ENCODE data around the gene FLOT1. TPM values are rescaled to one million over a fixed set of nuclear protein-coding genes. Genes with fewer than 3 reads are reported as not detected.

Gene FLOT1
- polyA plus RNA-seq, 1 experiment: 155 TPM

- Histone ChIP-seq H3K9me3 (ENCODE audit: control insufficient read depth, insufficient read depth, low read length) (no peaks in the 10 kb centered on the region), H3K27ac (ENCODE audit: low read depth, low read length) (no peak overlapping the region), H3K4me3 (ENCODE audit: low read depth, low read length) (no peak overlapping the region), H3K27me3 (ENCODE audit: control insufficient read depth, insufficient read depth, low read length) (no peaks in the 10 kb centered on the region)
- POLR2A ChIA-PET: no interaction called here
- no peak for TF ChIP-seq CTCF (IDR thresholded peaks at IDR 0.05; ENCODE audit: low read depth, low read length)
- CTCF ChIA-PET: no interaction called here
- no peak for DNase-seq (ENCODE audit: low read depth, low spot score)
Observed at GRCh38 chr6:30707281-30707850, 35.1 kb downstream of the FLOT1 start.

- H3K4me3 ChIP-seq (ENCODE audit: low read depth, low read length): no peak overlapping the region
- no peak for DNase-seq (ENCODE audit: low read depth, low spot score)
- no peaks in the 10 kb centered on the region for H3K27me3 ChIP-seq (ENCODE audit: control insufficient read depth, insufficient read depth, low read length)
- TF ChIP-seq CTCF (IDR thresholded peaks at IDR 0.05; ENCODE audit: low read depth, low read length): no peak
- POLR2A ChIA-PET: no interaction called here
- H3K27ac ChIP-seq (ENCODE audit: low read depth, low read length): no peak overlapping the region
- CTCF ChIA-PET: no interaction called here
- H3K9me3 ChIP-seq (ENCODE audit: control insufficient read depth, insufficient read depth, low read length): no peaks in the 10 kb centered on the region
Observed at GRCh38 chr6:30705620-30706019, 36.9 kb downstream of the FLOT1 start.

DNA sequence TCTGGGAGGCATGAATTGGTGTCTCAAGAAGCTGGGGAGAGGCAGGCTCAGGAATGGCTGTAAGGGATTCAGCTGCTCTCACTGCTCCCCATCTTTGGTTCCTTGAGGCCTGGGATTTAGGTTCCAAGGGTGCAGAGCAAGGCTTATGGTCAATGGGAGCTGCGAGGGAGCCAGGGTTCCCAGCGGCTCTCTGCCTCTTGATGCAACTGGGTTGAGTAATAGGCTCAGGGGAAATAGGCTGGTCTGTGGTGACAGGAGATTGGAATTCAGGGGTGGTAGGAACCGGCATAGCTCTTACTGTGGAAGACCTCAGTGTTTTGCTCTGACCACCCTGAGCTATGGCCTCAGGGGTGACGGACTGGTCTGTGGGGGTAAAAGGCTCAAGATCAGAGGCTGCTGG is 38.7 kb downstream of the FLOT1 start:
- Histone ChIP-seq H3K9me3 (ENCODE audit: control insufficient read depth, insufficient read depth, low read length) (no peaks in the 10 kb centered on the region), H3K27ac (ENCODE audit: low read depth, low read length) (no peak overlapping the region), H3K27me3 (ENCODE audit: control insufficient read depth, insufficient read depth, low read length) (no peaks in the 10 kb centered on the region), H3K4me3 (ENCODE audit: low read depth, low read length) (no peak overlapping the region)
- ChIA-PET POLR2A (interaction anchor here (0.7 to 1.0 kb wide), 2 partner anchors 9 to 16 kb away, joined by 3 to 5 read pairs; no protein-coding TSS in a partner anchor), CTCF (no interaction called here)
- no peak for DNase-seq (ENCODE audit: low read depth, low spot score)
- no peak for TF ChIP-seq CTCF (IDR thresholded peaks at IDR 0.05; ENCODE audit: low read depth, low read length)

- POLR2A ChIA-PET: no interaction called here
- H3K27ac ChIP-seq (ENCODE audit: low read depth, low read length): no peak overlapping the region
- TF ChIP-seq CTCF (IDR thresholded peaks at IDR 0.05; ENCODE audit: low read depth, low read length): no peak
- no peak overlapping the region for H3K4me3 ChIP-seq (ENCODE audit: low read depth, low read length)
- CTCF ChIA-PET: no interaction called here
- no peaks in the 10 kb centered on the region for H3K9me3 ChIP-seq (ENCODE audit: control insufficient read depth, insufficient read depth, low read length)
- no peaks in the 10 kb centered on the region for H3K27me3 ChIP-seq (ENCODE audit: control insufficient read depth, insufficient read depth, low read length)
- DNase-seq (ENCODE audit: low read depth, low spot score): no peak
Observed at GRCh38 chr6:30703011-30703410, 39.5 kb downstream of the FLOT1 start.

- Histone ChIP-seq H3K27me3 (ENCODE audit: control insufficient read depth, insufficient read depth, low read length) (no peaks in the 10 kb centered on the region), H3K9me3 (ENCODE audit: control insufficient read depth, insufficient read depth, low read length) (no peaks in the 10 kb centered on the region), H3K27ac (ENCODE audit: low read depth, low read length) (no peak overlapping the region), H3K4me3 (ENCODE audit: low read depth, low read length) (no peak overlapping the region)
- no peak for DNase-seq (ENCODE audit: low read depth, low spot score)
- CTCF ChIA-PET: interaction anchor here (0.7 kb wide), 1 partner anchor 21 kb away, joined by 3 read pairs; no protein-coding TSS in a partner anchor
- POLR2A ChIA-PET: interaction anchor here (0.7 kb wide), 1 partner anchor 9 kb away, joined by 3 read pairs; no protein-coding TSS in a partner anchor
- TF ChIP-seq CTCF (IDR thresholded peaks at IDR 0.05; ENCODE audit: low read depth, low read length): no peak
Observed at GRCh38 chr6:30700340-30700739, 42.1 kb downstream of the FLOT1 start.

Data from AG04450 (cell line).